Vagina (tissue), 2 donors: ENCODE data around the gene FUT9.

Experiments
- POLR2A ChIP-seq, 2 donors: fragments of 450-650 bp; IDR thresholded peaks; one replicate each; pipeline ENCODE4 v1.6.1; 2017; ENCODE audit warnings: antibody characterized with exemption in 2 of 2, mild to moderate bottlenecking in 2 of 2, moderate library complexity in 2 of 2
- TF ChIP-seq, protein P1 (sequence below), 3 experiments: fragments of 450-650 bp in 2 of 3; fragments of 200-600 bp in 1 of 3; sonication (generic) in 1 of 3; IDR thresholded peaks; one replicate each; pipeline ENCODE4 v1.5.1; 2017 to 2019; ENCODE audit warnings: antibody characterized with exemption in 3 of 3, mild to moderate bottlenecking in 2 of 3, moderate library complexity in 2 of 3

DNA sequence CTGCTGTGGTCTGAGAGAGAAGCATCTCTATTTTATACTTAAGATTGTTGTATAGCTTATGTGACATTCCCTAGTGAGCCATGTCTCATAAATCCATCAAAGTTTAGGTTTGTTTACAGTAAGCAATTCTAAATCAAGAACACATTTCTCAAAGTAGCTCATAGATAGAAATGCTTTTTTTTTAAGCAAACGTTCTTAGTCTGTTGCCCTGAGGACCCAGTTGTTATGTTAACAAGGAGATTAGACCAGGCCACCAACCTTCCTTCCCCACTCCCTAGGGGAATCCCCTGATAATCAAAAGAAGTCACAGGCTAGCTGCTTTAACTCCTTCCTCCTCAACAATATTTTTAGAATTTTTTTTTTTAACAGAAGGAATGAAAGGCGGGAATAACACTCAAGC is 169.0 kb downstream of the FUT9 start:
- TF ChIP-seq, protein P1, sequence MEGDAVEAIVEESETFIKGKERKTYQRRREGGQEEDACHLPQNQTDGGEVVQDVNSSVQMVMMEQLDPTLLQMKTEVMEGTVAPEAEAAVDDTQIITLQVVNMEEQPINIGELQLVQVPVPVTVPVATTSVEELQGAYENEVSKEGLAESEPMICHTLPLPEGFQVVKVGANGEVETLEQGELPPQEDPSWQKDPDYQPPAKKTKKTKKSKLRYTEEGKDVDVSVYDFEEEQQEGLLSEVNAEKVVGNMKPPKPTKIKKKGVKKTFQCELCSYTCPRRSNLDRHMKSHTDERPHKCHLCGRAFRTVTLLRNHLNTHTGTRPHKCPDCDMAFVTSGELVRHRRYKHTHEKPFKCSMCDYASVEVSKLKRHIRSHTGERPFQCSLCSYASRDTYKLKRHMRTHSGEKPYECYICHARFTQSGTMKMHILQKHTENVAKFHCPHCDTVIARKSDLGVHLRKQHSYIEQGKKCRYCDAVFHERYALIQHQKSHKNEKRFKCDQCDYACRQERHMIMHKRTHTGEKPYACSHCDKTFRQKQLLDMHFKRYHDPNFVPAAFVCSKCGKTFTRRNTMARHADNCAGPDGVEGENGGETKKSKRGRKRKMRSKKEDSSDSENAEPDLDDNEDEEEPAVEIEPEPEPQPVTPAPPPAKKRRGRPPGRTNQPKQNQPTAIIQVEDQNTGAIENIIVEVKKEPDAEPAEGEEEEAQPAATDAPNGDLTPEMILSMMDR (IDR thresholded peaks at IDR 0.05): no peak
- no peak for TF ChIP-seq POLR2A (IDR thresholded peaks at IDR 0.05)
